Ascending aorta (tissue), 2 donors: ENCODE results near the gene RBM19. TPM values are rescaled to one million over a fixed set of nuclear protein-coding genes. Genes with fewer than 3 reads are reported as not detected.

Source experiments
- DNase-seq, 2 donors: peaks; one replicate each; pipeline ENCODE4 v3.0.0-alpha.2; 2019; ENCODE audit warnings: low spot score in 2 of 2
- H3K27ac ChIP-seq, 2 donors: fragments of 200-600 bp; sonication (generic); one replicate each; pipeline ENCODE4 v1.5.1; 2016 to 2017; ENCODE audit warnings: mild to moderate bottlenecking in 1 of 2
- H3K27me3 ChIP-seq: fragments of 200-600 bp; sonication (generic); one replicate; pipeline ENCODE4 v1.5.1; 2017
- H3K36me3 ChIP-seq, 2 donors: fragments of 200-600 bp; sonication (generic); one replicate each; pipeline ENCODE4 v1.5.1; 2016
- H3K4me1 ChIP-seq, 2 donors: fragments of 200-600 bp; sonication (generic); one replicate each; pipeline ENCODE4 v1.5.1; 2016 to 2017; ENCODE audit warnings: mild to moderate bottlenecking in 1 of 2
- H3K4me3 ChIP-seq, 2 donors: fragments of 200-600 bp; sonication (generic); one replicate each; pipeline ENCODE4 v1.5.1; 2016 to 2017; ENCODE audit warnings: mild to moderate bottlenecking in 1 of 2
- H3K9me3 ChIP-seq, 2 donors: fragments of 200-600 bp; sonication (generic); one replicate each; pipeline ENCODE4 v1.5.1; 2016
- intact Hi-C: fragments of 100-400 bp; cut with DNase I; formaldehyde crosslinking; loops from one replicate; pipeline ENCODE4 v1.15.1; 2023
- total RNA-seq: library from RNA; depleted of rRNA; stranded (reverse); fragments of >200 nt; gene quantifications from one replicate; pipeline ENCODE4 v1.1.0, GENCODE V29; 2016
- TF ChIP-seq, protein P1 (sequence below), 3 experiments: fragments of 200-600 bp in 2 of 3; fragments of 450-650 bp in 1 of 3; sonication (generic) in 2 of 3; IDR thresholded peaks; one replicate each; pipeline ENCODE4 v1.5.1; 2016 to 2019; ENCODE audit warnings: antibody characterized with exemption in 3 of 3, mild to moderate bottlenecking in 1 of 3, moderate library complexity in 1 of 3

The RBM19 gene
- total RNA-seq, 1 donor from 2014 or later: 22.8 TPM

- peaks cover 5 to 14% of the 10 kb centered on the region in 2 donors for H3K4me1 ChIP-seq
- H3K36me3 ChIP-seq: no peaks in the 10 kb centered on the region
- DNase-seq: peak; percentile 35 to 70
- no peaks in the 10 kb centered on the region for H3K9me3 ChIP-seq
- H3K4me3 ChIP-seq: no peak overlapping the region
- TF ChIP-seq, protein P1, sequence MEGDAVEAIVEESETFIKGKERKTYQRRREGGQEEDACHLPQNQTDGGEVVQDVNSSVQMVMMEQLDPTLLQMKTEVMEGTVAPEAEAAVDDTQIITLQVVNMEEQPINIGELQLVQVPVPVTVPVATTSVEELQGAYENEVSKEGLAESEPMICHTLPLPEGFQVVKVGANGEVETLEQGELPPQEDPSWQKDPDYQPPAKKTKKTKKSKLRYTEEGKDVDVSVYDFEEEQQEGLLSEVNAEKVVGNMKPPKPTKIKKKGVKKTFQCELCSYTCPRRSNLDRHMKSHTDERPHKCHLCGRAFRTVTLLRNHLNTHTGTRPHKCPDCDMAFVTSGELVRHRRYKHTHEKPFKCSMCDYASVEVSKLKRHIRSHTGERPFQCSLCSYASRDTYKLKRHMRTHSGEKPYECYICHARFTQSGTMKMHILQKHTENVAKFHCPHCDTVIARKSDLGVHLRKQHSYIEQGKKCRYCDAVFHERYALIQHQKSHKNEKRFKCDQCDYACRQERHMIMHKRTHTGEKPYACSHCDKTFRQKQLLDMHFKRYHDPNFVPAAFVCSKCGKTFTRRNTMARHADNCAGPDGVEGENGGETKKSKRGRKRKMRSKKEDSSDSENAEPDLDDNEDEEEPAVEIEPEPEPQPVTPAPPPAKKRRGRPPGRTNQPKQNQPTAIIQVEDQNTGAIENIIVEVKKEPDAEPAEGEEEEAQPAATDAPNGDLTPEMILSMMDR (IDR thresholded peaks at IDR 0.05): no peak
- no peaks in the 10 kb centered on the region for H3K27me3 ChIP-seq
- peak overlapping the region; percentile 34 to 49 for H3K27ac ChIP-seq
- intact Hi-C loops: no loop called here
Observed at GRCh38 chr12:113850309-113851056, 115.6 kb downstream of the RBM19 start.

- H3K27ac ChIP-seq: no peak overlapping the region
- TF ChIP-seq, protein P1 (IDR thresholded peaks at IDR 0.05): no peak
- H3K36me3 ChIP-seq: peaks cover 3 to 23% of the 10 kb centered on the region in 2 donors
- no peak overlapping the region for H3K4me3 ChIP-seq
- peaks cover 5 to 14% of the 10 kb centered on the region in 2 donors for H3K4me1 ChIP-seq
- no peaks in the 10 kb centered on the region for H3K9me3 ChIP-seq
- intact Hi-C loops: no loop called here
- DNase-seq: no peak
- H3K27me3 ChIP-seq: no peaks in the 10 kb centered on the region
Observed at GRCh38 chr12:113847856-113848255, 118.3 kb downstream of the RBM19 start.

DNA sequence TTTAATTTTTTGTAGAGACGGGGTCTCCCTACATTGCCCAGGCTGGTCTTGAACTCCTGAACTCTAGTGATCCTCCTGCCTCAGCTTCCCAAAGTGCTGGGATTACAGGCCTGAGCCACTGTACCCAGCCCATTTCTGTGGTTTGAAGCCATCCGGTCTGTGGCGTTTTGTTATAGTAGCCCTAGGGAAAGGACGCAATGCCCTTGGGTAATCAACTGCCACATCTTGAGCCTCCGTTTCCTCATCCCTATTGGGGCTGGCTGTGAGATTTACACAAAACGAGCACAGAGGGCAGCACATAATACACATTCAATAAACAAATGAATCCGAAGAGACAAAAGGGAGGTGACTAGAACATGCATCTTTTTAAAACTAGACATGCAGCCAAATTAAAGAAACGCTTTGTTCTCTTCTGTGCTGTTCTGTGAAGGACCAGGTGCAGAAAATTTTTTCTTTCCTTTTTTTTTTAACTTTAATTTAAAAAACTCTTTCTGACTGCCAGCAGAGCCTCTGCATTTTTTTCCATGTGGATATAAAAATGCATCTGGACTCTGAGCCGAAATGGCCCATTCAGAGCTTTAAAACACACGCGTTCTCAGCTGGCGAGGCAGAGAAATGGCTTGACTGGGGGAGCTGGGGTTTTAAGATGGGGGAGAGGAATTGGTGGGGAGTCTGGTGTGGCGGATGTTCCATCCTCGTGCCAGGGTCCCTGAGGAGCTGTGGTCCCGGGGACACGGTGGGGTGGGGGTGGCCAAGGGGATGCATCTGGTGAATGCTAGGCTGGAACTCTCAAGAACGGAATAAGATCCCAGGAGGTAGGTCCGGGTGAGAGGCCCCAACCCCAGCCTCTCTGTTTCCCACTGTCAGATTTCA, 119.0 kb downstream of the RBM19 start:
- no peaks in the 10 kb centered on the region for H3K27me3 ChIP-seq
- peaks cover 5 to 14% of the 10 kb centered on the region in 2 donors for H3K4me1 ChIP-seq
- intact Hi-C loops: no loop called here
- no peak overlapping the region for H3K27ac ChIP-seq
- no peaks in the 10 kb centered on the region for H3K9me3 ChIP-seq
- no peak overlapping the region for H3K4me3 ChIP-seq
- peaks cover 6 to 25% of the 10 kb centered on the region in 2 donors for H3K36me3 ChIP-seq
- TF ChIP-seq, protein P1 (IDR thresholded peaks at IDR 0.05): no peak
- no peak for DNase-seq

DNA sequence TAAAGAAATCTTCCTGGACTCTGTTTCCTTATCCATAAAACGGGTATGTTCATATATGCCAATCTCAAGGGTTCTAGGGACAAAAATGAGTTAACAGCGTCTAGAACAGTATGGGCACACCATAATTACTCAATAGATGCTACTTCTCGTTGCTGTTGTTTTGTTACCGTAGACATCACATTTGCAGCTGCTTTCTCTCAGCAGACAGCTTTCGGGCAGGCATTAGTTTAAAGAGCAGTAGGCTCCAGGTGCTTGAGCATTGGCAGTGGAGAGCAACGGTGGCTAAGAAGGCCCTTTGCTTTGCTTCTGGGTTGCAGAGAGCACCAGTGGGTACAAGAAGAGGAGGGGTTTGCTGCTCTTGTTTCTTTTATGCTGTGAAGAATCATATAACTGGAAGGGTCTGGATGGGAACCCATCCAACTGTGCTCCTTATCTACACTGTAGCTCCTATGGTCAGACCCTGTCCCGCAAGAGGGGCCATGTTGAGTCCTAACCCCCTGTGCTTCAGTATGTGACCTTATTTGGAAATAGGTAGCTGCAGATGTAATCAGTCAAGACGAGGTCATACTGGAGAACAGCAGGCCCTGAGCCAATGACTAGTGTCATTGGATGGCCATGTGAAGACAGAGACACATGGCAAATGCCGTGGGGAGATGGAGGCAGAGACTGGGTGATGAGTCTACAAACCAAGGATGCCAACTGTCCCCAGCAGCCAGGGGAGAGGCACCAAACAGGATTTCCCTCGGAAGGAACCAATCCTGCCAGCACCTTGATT, 120.0 kb downstream of the RBM19 start:
- TF ChIP-seq, protein P1 (IDR thresholded peaks at IDR 0.05): no peak
- peaks cover 5 to 14% of the 10 kb centered on the region in 2 donors for H3K4me1 ChIP-seq
- H3K27ac ChIP-seq: no peak overlapping the region
- no peaks in the 10 kb centered on the region for H3K9me3 ChIP-seq
- intact Hi-C loops: no loop called here
- H3K36me3 ChIP-seq: peaks cover 6 to 27% of the 10 kb centered on the region in 2 donors
- no peak overlapping the region for H3K4me3 ChIP-seq
- no peak for DNase-seq
- no peaks in the 10 kb centered on the region for H3K27me3 ChIP-seq

- no peak for DNase-seq
- H3K27ac ChIP-seq: no peak overlapping the region
Observed at GRCh38 chr12:113844495-113845210, 121.5 kb downstream of the RBM19 start.

More at GRCh38 chr12:113844495-113845210, 121.5 kb downstream of the RBM19 start:
- Histone ChIP-seq H3K36me3 (peaks cover 6 to 27% of the 10 kb centered on the region in 2 donors), H3K9me3 (no peaks in the 10 kb centered on the region), H3K4me3 (no peak overlapping the region), H3K4me1 (peaks cover 0 to 2% of the 10 kb centered on the region in 2 donors), H3K27me3 (no peaks in the 10 kb centered on the region)
- intact Hi-C loops: no loop called here
- TF ChIP-seq, protein P1 (IDR thresholded peaks at IDR 0.05): no peak
